Stimulated activated naive CD8-positive, alpha-beta T cell treated with anti-CD3 and anti-CD28 coated beads, Interleukin-15, Interleukin-2, amounts not matched to agents 100 ng/mL and 50 ng/mL, for 24 hours (primary cell): ENCODE measurements around the gene RNU7-1.

ENCODE experiments used
- H3K27ac Mint-ChIP-seq: one replicate; pipeline ENCODE4 v1.8.0; 2021; ENCODE audit warnings: mild to moderate bottlenecking, mixed read lengths
- H3K27me3 Mint-ChIP-seq: one replicate; pipeline ENCODE4 v1.8.0; 2021; ENCODE audit warnings: mixed read lengths
- H3K36me3 Mint-ChIP-seq: one replicate; pipeline ENCODE4 v1.8.0; 2021; ENCODE audit warnings: low read depth, mixed read lengths
- H3K4me1 Mint-ChIP-seq: one replicate; pipeline ENCODE4 v1.8.0; 2021; ENCODE audit warnings: low read depth, mixed read lengths
- H3K4me3 Mint-ChIP-seq: one replicate; pipeline ENCODE4 v1.8.0; 2021; ENCODE audit warnings: mild to moderate bottlenecking, mixed read lengths
- H3K9me3 Mint-ChIP-seq: one replicate; pipeline ENCODE4 v1.8.0; 2021; ENCODE audit warnings: mixed read lengths

The RNU7-1 gene

DNA sequence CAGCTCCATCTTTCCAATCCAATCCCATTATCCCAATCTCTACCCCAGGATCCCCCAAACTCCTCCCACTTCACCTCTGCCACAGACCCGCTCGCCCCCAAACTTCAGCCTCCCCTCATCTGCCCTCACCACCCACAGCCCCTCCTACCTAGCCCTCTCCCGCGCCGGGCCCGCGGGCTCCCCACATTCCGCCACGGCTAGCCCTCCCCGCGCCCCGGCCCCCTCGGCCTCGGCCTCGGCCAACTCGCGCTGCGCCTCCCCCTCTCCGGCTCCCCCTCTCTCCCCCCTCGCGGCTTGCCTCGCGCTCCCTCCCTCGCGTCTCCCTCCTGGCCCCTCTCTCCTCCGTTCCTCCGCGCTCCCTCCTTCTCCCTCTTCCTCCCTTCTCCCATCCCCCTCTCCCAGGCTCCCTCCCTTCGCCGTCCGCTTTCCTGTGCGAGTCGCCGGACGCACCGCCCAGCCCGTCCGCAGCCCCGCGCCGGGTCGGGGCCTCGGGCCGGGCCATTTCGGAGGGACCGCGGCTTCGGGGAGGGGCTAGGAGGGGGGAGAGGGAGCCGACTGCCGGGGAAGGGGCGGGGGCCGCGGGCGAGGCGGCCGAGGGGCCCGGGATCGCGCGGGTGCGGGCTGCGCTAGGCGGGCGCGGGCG lies 16.1 kb upstream of the RNU7-1 start, which contains the start of gene ATN1:
Gene ATN1, plus strand, starts transcription at position 581 of the 643 bp plus-strand sequence. CDS start 6,043 bp downstream, outside the sequence.
- H3K36me3 Mint-ChIP-seq: peaks cover 5% of the 10 kb centered on the region
- no peaks in the 10 kb centered on the region for H3K27me3 Mint-ChIP-seq
- peak within 1 kb of the TSS; percentile 96 for H3K27ac Mint-ChIP-seq
- no peaks in the 10 kb centered on the region for H3K9me3 Mint-ChIP-seq
- H3K4me1 Mint-ChIP-seq: peaks cover 76% of the 10 kb centered on the region
- H3K4me3 Mint-ChIP-seq: peak within 1 kb of the TSS; percentile 90

DNA sequence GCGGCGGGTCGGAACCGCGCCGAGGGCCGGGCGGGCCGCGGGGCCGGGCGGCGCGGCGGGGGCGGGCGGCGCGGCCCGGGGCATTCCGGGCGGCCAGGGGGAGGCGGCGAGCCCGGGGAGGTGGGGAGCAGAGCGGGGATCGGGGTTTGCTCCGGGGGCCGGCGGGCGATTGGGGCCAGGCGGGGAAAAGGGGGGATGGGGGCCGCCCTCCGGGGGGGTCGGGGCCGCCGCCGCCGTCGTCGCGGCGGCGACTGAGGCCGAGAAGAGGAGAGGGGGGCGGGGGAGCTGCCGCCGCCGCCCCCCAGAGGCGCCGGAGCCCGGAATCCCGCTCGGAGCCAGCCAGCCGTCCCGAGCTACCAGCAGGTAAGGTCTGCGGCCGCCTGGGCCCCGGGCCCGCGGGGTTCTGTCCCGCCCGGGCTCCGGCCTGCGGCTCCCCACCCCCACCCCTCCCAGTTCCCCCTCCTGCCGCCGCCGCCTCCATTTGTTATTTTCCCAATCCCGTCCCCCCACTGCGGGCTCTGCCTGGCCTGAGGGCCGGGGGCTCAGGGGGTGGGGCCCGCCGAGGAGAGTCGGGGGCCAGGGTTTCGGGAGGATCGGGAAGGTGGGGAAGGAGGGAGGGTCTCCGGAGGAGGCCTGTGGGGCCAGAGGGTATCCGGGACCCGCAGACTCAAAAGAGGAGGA lies 15.5 kb upstream of the RNU7-1 start:
- Mint-ChIP-seq H3K4me3 (peak overlapping the region; percentile 80), H3K27ac (peak overlapping the region; percentile 69), H3K27me3 (no peaks in the 10 kb centered on the region), H3K9me3 (no peaks in the 10 kb centered on the region), H3K4me1 (peaks cover 75% of the 10 kb centered on the region), H3K36me3 (no peaks in the 10 kb centered on the region)

DNA sequence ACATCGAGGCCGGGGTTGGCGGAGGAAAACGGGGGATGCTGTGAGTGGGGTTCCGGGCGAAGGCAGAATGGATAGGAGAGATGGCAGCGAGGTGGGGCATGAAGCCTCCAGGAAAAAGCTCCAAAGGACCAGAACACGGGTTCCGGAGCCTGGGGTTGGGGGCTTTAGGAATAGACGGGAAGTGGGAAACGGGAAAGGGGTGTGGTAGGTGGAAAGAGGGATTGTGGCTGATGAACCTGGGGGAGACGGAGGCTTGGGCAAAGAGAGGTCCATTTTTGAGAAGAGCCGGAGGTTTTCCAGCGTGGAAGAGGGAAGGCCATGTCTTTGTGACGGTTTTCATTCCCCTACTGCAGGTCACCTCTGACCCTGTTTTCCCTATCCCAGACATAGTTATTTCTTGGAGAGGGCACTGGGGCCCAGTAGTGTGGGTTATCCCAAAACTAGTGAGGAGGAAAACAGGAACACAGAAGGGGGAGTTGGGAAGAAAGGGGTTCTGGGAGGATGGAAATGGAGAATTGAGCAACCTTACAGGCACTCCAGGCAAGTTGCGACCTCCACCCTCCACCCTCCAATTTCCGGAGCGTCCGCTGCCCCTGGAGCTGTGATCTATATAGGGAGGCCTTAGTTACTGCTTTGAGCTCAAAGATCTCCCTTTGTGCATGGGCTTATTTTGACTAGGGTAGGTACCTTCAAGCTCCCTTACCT lies 14.8 kb upstream of the RNU7-1 start:
- Mint-ChIP-seq H3K4me1 (peaks cover 79% of the 10 kb centered on the region), H3K36me3 (peaks cover 4% of the 10 kb centered on the region)

DNA sequence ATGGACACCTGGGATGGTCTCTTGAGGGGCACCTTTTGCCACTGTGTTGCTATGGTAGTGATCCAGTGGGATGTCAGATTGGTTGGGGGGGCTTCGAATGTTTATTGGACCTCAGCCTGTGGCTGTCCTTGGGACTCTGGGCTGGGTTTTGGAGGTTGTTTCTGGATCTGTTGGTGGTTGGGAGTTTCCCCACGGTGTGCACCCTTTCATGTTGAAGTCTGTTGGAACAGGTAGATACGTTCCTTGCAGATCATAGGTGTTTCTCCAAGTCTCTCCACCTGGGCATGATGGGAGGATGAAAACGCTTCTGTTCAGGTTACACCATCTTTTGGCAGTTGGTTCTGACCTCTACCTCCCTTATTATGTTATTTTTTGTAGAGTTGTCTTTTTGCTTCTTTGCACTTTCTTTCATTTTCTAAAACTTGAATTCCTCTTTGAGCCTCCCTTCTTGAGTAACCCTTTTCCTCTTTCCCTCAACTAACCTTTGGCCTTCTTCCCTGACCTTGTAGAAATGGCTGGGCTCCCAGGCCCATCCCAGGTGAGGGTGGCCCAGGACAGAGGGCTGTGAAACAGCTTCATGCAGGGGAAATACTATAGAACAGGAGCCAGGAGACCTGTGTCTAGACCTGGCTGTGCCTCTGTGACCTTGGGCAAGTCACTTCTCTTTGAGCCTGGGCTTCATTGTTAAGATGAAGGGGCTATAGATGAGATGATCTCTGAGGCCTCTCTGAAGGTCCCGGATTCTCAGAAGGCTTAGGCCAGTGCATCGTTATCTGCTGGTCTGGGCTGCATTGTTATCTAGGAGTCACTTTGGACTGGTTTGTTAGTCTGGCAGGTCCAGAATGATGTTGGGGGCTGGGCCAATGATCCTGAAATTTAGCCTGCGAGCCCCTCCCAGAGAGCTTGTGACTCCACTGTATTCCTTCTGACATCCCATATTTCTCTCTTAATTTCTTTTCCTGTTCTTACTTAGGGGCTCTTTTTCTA lies 13.9 kb upstream of the RNU7-1 start:
- Mint-ChIP-seq H3K27me3 (no peaks in the 10 kb centered on the region), H3K27ac (peak overlapping the region; percentile 49), H3K4me1 (peaks cover 78% of the 10 kb centered on the region), H3K4me3 (peak overlapping the region; percentile 80), H3K36me3 (peaks cover 13% of the 10 kb centered on the region), H3K9me3 (no peaks in the 10 kb centered on the region)

More for the DNA sequence above, 14.8 kb upstream of the RNU7-1 start:
- peak overlapping the region; percentile 69 for H3K27ac Mint-ChIP-seq
- no peaks in the 10 kb centered on the region for H3K27me3 Mint-ChIP-seq
- no peaks in the 10 kb centered on the region for H3K9me3 Mint-ChIP-seq
- H3K4me3 Mint-ChIP-seq: peak overlapping the region; percentile 80

DNA sequence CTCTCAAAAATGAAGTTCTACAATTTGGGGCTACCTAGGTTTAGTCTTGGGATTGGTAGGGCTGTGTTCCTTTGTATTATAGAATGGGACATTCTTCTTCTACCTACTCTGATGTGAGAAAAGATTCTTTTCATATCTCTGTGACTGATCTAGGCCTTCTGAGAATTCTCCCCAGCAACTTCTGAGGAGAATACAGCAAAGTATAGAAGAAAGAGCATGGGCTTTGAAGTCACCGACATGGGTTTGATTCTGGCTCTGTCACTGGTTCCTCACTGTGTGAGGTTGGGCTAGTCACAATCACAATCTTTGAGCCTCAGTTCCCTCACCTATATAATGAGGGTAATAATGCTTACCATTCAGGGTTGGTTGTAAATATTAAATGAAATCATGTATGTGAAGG lies 10.8 kb upstream of the RNU7-1 start:
- H3K9me3 Mint-ChIP-seq: no peaks in the 10 kb centered on the region
- H3K36me3 Mint-ChIP-seq: peaks cover 30% of the 10 kb centered on the region
- H3K4me3 Mint-ChIP-seq: no peak overlapping the region
- H3K4me1 Mint-ChIP-seq: peaks cover 78% of the 10 kb centered on the region
- H3K27ac Mint-ChIP-seq: peak overlapping the region; percentile 37
- no peaks in the 10 kb centered on the region for H3K27me3 Mint-ChIP-seq

DNA sequence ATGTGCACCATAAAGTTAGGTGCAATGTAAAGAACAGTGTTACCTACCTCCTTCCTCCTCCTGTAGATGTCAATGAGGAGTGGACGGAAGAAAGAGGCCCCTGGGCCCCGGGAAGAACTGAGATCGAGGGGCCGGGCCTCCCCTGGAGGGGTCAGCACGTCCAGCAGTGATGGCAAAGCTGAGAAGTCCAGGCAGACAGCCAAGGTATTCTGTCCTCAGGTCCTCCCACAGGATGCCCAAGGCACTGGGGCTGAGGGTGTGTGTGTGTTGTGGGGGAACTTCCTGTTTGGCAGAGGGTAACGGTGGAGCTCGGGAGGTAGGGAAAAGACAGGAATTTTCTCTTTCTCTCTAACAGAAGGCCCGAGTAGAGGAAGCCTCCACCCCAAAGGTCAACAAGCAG lies 9.5 kb upstream of the RNU7-1 start:
- H3K4me1 Mint-ChIP-seq: peaks cover 81% of the 10 kb centered on the region
- H3K4me3 Mint-ChIP-seq: no peak overlapping the region
- peaks cover 36% of the 10 kb centered on the region for H3K36me3 Mint-ChIP-seq
- no peaks in the 10 kb centered on the region for H3K27me3 Mint-ChIP-seq
- peak overlapping the region; percentile 86 for H3K27ac Mint-ChIP-seq
- H3K9me3 Mint-ChIP-seq: no peaks in the 10 kb centered on the region

DNA sequence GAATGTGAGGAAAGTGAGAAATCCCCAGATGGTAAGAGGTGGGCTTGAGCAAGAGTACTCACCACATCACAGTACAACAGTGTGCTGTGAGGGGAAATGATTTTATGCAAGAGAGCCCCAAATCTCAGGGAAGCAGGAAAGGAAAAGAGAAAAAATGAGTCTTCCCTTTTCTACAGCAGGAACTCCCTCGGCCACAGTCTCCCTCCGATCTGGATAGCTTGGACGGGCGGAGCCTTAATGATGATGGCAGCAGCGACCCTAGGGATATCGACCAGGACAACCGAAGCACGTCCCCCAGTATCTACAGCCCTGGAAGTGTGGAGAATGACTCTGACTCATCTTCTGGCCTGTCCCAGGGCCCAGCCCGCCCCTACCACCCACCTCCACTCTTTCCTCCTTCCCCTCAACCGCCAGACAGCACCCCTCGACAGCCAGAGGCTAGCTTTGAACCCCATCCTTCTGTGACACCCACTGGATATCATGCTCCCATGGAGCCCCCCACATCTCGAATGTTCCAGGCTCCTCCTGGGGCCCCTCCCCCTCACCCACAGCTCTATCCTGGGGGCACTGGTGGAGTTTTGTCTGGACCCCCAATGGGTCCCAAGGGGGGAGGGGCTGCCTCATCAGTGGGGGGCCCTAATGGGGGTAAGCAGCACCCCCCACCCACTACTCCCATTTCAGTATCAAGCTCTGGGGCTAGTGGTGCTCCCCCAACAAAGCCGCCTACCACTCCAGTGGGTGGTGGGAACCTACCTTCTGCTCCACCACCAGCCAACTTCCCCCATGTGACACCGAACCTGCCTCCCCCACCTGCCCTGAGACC lies 8.0 kb upstream of the RNU7-1 start:
- Mint-ChIP-seq H3K4me3 (peak overlapping the region; percentile 93), H3K9me3 (no peaks in the 10 kb centered on the region), H3K4me1 (peaks cover 73% of the 10 kb centered on the region), H3K36me3 (peaks cover 41% of the 10 kb centered on the region), H3K27me3 (no peaks in the 10 kb centered on the region), H3K27ac (peak overlapping the region; percentile 99)

DNA sequence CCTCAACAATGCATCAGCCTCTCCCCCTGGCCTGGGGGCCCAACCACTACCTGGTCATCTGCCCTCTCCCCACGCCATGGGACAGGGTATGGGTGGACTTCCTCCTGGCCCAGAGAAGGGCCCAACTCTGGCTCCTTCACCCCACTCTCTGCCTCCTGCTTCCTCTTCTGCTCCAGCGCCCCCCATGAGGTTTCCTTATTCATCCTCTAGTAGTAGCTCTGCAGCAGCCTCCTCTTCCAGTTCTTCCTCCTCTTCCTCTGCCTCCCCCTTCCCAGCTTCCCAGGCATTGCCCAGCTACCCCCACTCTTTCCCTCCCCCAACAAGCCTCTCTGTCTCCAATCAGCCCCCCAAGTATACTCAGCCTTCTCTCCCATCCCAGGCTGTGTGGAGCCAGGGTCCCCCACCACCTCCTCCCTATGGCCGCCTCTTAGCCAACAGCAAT lies 7.4 kb upstream of the RNU7-1 start:
- Mint-ChIP-seq H3K4me3 (peak overlapping the region; percentile 93), H3K9me3 (no peaks in the 10 kb centered on the region), H3K27me3 (no peaks in the 10 kb centered on the region), H3K4me1 (peaks cover 68% of the 10 kb centered on the region), H3K36me3 (peaks cover 42% of the 10 kb centered on the region), H3K27ac (peak overlapping the region; percentile 99)

DNA sequence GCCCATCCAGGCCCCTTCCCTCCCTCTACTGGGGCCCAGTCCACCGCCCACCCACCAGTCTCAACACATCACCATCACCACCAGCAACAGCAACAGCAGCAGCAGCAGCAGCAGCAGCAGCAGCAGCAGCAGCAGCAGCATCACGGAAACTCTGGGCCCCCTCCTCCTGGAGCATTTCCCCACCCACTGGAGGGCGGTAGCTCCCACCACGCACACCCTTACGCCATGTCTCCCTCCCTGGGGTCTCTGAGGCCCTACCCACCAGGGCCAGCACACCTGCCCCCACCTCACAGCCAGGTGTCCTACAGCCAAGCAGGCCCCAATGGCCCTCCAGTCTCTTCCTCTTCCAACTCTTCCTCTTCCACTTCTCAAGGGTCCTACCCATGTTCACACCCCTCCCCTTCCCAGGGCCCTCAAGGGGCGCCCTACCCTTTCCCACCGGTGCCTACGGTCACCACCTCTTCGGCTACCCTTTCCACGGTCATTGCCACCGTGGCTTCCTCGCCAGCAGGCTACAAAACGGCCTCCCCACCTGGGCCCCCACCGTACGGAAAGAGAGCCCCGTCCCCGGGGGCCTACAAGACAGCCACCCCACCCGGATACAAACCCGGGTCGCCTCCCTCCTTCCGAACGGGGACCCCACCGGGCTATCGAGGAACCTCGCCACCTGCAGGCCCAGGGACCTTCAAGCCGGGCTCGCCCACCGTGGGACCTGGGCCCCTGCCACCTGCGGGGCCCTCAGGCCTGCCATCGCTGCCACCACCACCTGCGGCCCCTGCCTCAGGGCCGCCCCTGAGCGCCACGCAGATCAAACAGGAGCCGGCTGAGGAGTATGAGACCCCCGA lies 6.8 kb upstream of the RNU7-1 start:
- peaks cover 62% of the 10 kb centered on the region for H3K4me1 Mint-ChIP-seq
- peaks cover 42% of the 10 kb centered on the region for H3K36me3 Mint-ChIP-seq
- H3K27ac Mint-ChIP-seq: peak overlapping the region; percentile 99
- no peaks in the 10 kb centered on the region for H3K27me3 Mint-ChIP-seq
- H3K4me3 Mint-ChIP-seq: peak overlapping the region; percentile 93
- H3K9me3 Mint-ChIP-seq: no peaks in the 10 kb centered on the region

DNA sequence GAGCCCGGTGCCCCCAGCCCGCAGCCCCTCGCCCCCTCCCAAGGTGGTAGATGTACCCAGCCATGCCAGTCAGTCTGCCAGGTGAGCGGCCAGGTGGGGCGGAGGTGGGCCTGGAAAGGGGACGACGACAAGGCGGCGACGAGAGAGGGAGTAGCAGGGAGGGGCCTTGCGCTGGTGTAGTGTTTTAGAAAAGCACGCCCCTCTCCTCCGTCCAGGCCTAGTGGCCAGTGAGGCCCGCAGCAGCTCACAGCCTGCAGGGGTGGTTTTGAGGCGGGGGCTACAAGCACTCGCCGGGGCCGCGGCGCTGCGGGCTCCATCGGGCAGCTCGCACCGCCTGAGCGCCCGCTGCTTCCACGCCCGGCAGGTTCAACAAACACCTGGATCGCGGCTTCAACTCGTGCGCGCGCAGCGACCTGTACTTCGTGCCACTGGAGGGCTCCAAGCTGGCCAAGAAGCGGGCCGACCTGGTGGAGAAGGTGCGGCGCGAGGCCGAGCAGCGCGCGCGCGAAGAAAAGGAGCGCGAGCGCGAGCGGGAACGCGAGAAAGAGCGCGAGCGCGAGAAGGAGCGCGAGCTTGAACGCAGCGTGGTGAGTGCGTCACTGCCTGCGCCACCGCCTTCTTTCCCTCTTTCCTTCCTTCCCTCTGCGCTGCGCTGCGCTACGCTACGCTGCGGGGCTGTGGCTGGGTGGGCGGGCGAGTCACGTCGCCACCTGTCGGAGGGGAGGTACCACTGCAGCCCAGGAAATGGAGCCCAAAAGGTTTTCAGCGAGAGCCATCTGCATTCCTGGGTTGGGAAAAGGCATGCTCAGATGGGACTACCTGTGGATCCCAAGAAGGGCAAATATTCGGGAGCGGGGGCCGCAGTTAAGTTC lies 5.9 kb upstream of the RNU7-1 start:
- no peaks in the 10 kb centered on the region for H3K9me3 Mint-ChIP-seq
- no peaks in the 10 kb centered on the region for H3K27me3 Mint-ChIP-seq
- H3K27ac Mint-ChIP-seq: peak overlapping the region; percentile 99
- peaks cover 60% of the 10 kb centered on the region for H3K4me1 Mint-ChIP-seq
- H3K4me3 Mint-ChIP-seq: peak overlapping the region; percentile 93
- peaks cover 42% of the 10 kb centered on the region for H3K36me3 Mint-ChIP-seq

DNA sequence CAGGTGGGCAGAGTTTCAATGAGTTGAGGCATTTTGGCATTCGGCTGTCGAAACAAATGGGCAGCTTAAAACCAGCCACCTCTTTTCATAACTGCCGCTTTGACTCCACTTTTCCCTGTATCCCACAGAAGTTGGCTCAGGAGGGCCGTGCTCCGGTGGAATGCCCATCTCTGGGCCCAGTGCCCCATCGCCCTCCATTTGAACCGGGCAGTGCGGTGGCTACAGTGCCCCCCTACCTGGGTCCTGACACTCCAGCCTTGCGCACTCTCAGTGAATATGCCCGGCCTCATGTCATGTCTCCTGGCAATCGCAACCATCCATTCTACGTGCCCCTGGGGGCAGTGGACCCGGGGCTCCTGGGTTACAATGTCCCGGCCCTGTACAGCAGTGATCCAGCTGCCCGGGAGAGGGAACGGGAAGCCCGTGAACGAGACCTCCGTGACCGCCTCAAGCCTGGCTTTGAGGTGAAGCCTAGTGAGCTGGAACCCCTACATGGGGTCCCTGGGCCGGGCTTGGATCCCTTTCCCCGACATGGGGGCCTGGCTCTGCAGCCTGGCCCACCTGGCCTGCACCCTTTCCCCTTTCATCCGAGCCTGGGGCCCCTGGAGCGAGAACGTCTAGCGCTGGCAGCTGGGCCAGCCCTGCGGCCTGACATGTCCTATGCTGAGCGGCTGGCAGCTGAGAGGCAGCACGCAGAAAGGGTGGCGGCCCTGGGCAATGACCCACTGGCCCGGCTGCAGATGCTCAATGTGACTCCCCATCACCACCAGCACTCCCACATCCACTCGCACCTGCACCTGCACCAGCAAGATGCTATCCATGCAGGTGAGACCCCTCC lies 5.0 kb upstream of the RNU7-1 start:
- peak overlapping the region; percentile 93 for H3K4me3 Mint-ChIP-seq
- H3K27ac Mint-ChIP-seq: peak overlapping the region; percentile 99
- peaks cover 60% of the 10 kb centered on the region for H3K4me1 Mint-ChIP-seq
- no peaks in the 10 kb centered on the region for H3K9me3 Mint-ChIP-seq
- H3K27me3 Mint-ChIP-seq: peaks cover 2% of the 10 kb centered on the region
- H3K36me3 Mint-ChIP-seq: peaks cover 43% of the 10 kb centered on the region

DNA sequence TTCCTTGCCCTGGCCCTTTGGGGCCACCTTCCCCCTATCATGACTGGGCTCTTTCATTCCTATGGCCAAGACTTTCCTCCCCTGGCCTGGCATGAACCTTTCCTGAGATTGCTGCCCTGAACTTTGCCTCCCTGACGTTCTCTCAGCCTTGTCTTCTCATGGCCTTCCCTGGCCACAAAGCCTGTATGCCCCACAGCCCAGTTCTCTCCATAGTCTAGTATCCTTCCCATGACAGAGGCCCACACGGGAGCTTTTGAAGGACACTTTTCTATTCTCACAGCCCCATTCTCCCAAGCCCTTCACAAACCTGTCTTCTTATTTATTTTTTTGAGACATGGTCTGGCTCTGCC lies 4.5 kb upstream of the RNU7-1 start:
- Mint-ChIP-seq H3K4me1 (peaks cover 61% of the 10 kb centered on the region), H3K27ac (peak overlapping the region; percentile 85), H3K4me3 (peak overlapping the region; percentile 70), H3K27me3 (peaks cover 4% of the 10 kb centered on the region), H3K9me3 (no peaks in the 10 kb centered on the region), H3K36me3 (peaks cover 40% of the 10 kb centered on the region)
